Stomach smooth muscle (tissue), 2 donors: ENCODE results near the gene ROBO1.

Experiments used
- H3K27ac ChIP-seq: one replicate; pipeline ENCODE4 v1.7.0; 2013; ENCODE audit warnings: mild to moderate bottlenecking, low read length, inconsistent platforms
- H3K27me3 ChIP-seq, 2 donors: one replicate each; pipeline ENCODE4 v1.7.0; 2013; ENCODE audit warnings: low read length in 2 of 2; ENCODE audit not compliant: insufficient read depth in 2 of 2, control insufficient read depth in 1 of 2
- H3K36me3 ChIP-seq, 2 donors: one replicate each; pipeline ENCODE4 v1.7.0; 2013; ENCODE audit warnings: low read length in 2 of 2; ENCODE audit not compliant: control insufficient read depth in 2 of 2, insufficient read depth in 2 of 2
- H3K4me1 ChIP-seq: one replicate; pipeline ENCODE4 v1.7.0; 2013; ENCODE audit warnings: low read length; ENCODE audit not compliant: control insufficient read depth, insufficient read depth
- H3K4me3 ChIP-seq, 2 donors: one replicate each; pipeline ENCODE4 v1.7.0; 2013; ENCODE audit warnings: low read length in 2 of 2
- H3K9ac ChIP-seq, 2 donors: one replicate each; pipeline ENCODE4 v1.7.0; 2013; ENCODE audit warnings: low read length in 2 of 2, mild to moderate bottlenecking in 1 of 2
- H3K9me3 ChIP-seq, 2 donors: one replicate each; pipeline ENCODE4 v1.7.0; 2013; ENCODE audit warnings: low read length in 2 of 2; ENCODE audit not compliant: control insufficient read depth in 2 of 2
- donor health status: healthy.
- donor health status: Pancreatic carcinoma.

ROBO1 gene

DNA sequence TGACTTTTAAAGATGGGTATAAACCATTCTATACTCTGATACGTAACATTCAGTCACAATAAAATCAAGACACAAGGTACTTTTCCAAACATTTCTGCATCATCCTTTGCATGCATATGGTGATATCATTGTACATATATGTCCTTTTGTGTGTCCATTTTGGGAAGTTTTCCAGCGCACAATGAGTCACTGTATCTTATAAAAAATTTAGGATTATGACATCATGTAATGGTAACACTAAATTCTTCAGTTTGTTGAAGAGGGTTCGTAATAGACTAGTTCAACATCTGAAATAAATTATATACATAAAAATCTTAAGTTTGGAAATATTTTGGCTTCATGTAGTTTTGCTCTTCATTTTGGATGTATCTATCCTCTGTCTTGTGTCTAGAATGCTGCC lies 480.9 kb downstream of the ROBO1 start:
- Histone ChIP-seq H3K27me3 (no peaks in the 10 kb centered on the region), H3K4me3 (no peak overlapping the region), H3K4me1 (no peaks in the 10 kb centered on the region), H3K9me3 (no peaks in the 10 kb centered on the region), H3K36me3 (no peaks in the 10 kb centered on the region), H3K27ac (no peak overlapping the region), H3K9ac (no peak overlapping the region)

DNA sequence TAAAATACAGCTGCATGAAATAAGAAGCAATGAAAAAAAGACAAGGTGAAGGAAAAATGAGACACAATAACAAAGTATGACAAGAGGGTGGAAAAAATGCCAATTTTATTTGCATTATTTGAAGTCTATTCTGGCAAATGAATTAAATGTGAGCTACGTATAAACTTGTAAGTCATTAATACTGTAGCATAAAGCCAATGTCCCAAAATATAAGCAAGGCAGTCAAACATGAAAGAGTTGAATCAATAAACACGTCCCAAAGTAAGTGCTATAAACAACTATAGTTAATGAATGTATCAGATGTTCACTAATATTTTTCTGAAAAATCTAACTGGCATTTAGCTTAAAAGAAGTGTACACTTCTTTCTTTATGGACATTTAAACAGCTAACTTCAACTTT lies 481.9 kb downstream of the ROBO1 start:
- no peak overlapping the region for H3K9ac ChIP-seq
- no peak overlapping the region for H3K4me3 ChIP-seq
- no peaks in the 10 kb centered on the region for H3K9me3 ChIP-seq
- no peaks in the 10 kb centered on the region for H3K36me3 ChIP-seq
- H3K4me1 ChIP-seq: no peaks in the 10 kb centered on the region
- no peaks in the 10 kb centered on the region for H3K27me3 ChIP-seq
- no peak overlapping the region for H3K27ac ChIP-seq

- no peaks in the 10 kb centered on the region for H3K4me1 ChIP-seq
- no peaks in the 10 kb centered on the region for H3K9me3 ChIP-seq
- H3K4me3 ChIP-seq: no peak overlapping the region
- no peaks in the 10 kb centered on the region for H3K36me3 ChIP-seq
- H3K27me3 ChIP-seq: no peaks in the 10 kb centered on the region
- no peak overlapping the region for H3K9ac ChIP-seq
- no peak overlapping the region for H3K27ac ChIP-seq
Observed at GRCh38 chr3:79285380-79285779, 482.4 kb downstream of the ROBO1 start.

- no peak overlapping the region for H3K4me3 ChIP-seq
- H3K27me3 ChIP-seq: no peaks in the 10 kb centered on the region
- no peak overlapping the region for H3K9ac ChIP-seq
- no peaks in the 10 kb centered on the region for H3K4me1 ChIP-seq
- H3K9me3 ChIP-seq: no peaks in the 10 kb centered on the region
- no peak overlapping the region for H3K27ac ChIP-seq
- H3K36me3 ChIP-seq: no peaks in the 10 kb centered on the region
Observed at GRCh38 chr3:79284781-79285180, 483.0 kb downstream of the ROBO1 start.

- no peaks in the 10 kb centered on the region for H3K27me3 ChIP-seq
- H3K9me3 ChIP-seq: no peaks in the 10 kb centered on the region
- H3K4me1 ChIP-seq: no peaks in the 10 kb centered on the region
- H3K4me3 ChIP-seq: no peak overlapping the region
- no peak overlapping the region for H3K9ac ChIP-seq
- no peaks in the 10 kb centered on the region for H3K36me3 ChIP-seq
- no peak overlapping the region for H3K27ac ChIP-seq
Observed at GRCh38 chr3:79278681-79279080, 489.1 kb downstream of the ROBO1 start.

DNA sequence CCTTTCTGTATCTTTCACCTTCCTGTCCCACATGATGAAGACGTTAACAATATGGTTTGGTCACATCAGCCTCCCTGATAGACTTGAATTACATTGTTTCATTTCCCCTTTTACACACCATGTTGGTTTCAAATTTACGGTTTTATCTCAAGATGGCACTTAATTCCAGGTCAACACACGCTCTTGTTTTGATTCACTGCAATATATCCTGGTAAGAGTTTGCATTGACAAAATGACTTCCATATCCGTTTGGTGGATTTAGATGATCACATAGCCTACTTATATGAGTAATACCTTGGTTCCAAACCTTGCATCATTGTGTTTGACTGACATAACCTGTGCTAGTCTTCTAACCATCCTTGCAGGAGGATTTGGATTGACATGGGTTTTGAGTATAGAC lies 499.4 kb downstream of the ROBO1 start:
- no peaks in the 10 kb centered on the region for H3K4me1 ChIP-seq
- no peak overlapping the region for H3K27ac ChIP-seq
- no peak overlapping the region for H3K9ac ChIP-seq
- H3K27me3 ChIP-seq: no peaks in the 10 kb centered on the region
- no peak overlapping the region for H3K4me3 ChIP-seq
- H3K9me3 ChIP-seq: no peaks in the 10 kb centered on the region
- no peaks in the 10 kb centered on the region for H3K36me3 ChIP-seq

DNA sequence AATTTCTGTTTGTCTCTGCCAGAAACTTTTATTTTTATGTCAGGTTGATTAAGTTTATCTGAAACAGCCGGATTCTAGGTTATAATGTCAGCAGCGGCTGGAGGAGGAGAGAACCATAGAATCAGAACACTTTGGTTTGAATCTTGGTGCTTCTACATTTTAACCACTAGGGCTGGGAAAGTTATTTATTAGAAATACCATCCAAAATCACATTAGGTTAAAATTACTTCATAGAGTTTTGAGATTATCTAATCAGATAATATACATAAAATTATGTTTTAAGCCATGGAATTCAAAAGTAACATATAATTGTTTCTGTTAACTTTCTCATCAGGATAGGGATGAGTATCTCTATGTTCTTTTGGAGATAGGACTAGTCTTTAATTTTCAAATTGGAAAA lies 502.9 kb downstream of the ROBO1 start:
- H3K4me1 ChIP-seq: no peaks in the 10 kb centered on the region
- H3K9me3 ChIP-seq: no peaks in the 10 kb centered on the region
- no peak overlapping the region for H3K27ac ChIP-seq
- H3K27me3 ChIP-seq: no peaks in the 10 kb centered on the region
- H3K9ac ChIP-seq: no peak overlapping the region
- H3K4me3 ChIP-seq: no peak overlapping the region
- H3K36me3 ChIP-seq: no peaks in the 10 kb centered on the region

DNA sequence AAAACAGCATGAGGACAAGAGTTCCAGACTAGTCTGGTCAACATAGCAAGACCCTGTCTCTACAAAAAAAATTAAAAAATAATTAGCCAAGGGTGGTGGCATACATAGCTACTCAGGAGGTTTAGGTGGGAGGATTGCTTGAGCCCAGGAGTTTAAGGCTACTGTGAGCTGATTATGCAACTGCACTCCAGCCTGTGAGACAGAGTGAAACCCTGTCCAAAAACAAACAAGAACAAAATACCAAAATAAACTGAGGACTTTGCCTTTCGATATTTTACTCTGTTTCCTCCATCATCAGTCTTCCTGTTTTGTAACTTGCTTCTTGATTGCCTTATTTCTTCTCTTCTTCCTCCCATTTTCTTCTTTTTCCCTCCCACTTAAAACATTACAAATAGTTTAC lies 504.4 kb downstream of the ROBO1 start:
- Histone ChIP-seq H3K27ac (no peak overlapping the region), H3K9me3 (no peaks in the 10 kb centered on the region), H3K27me3 (no peaks in the 10 kb centered on the region), H3K9ac (no peak overlapping the region), H3K4me1 (no peaks in the 10 kb centered on the region), H3K4me3 (no peak overlapping the region), H3K36me3 (no peaks in the 10 kb centered on the region)

GRCh38 chr3:79258479-79258878 lies 509.3 kb downstream of the ROBO1 start:
- Histone ChIP-seq H3K36me3 (no peaks in the 10 kb centered on the region), H3K27me3 (no peaks in the 10 kb centered on the region), H3K9me3 (no peaks in the 10 kb centered on the region), H3K4me3 (no peak overlapping the region), H3K9ac (no peak overlapping the region), H3K4me1 (no peaks in the 10 kb centered on the region), H3K27ac (no peak overlapping the region)

GRCh38 chr3:79257791-79258190 lies 510.0 kb downstream of the ROBO1 start:
- H3K27me3 ChIP-seq: no peaks in the 10 kb centered on the region
- no peak overlapping the region for H3K27ac ChIP-seq
- H3K9me3 ChIP-seq: no peaks in the 10 kb centered on the region
- no peak overlapping the region for H3K4me3 ChIP-seq
- no peak overlapping the region for H3K9ac ChIP-seq
- no peaks in the 10 kb centered on the region for H3K4me1 ChIP-seq
- H3K36me3 ChIP-seq: no peaks in the 10 kb centered on the region

DNA sequence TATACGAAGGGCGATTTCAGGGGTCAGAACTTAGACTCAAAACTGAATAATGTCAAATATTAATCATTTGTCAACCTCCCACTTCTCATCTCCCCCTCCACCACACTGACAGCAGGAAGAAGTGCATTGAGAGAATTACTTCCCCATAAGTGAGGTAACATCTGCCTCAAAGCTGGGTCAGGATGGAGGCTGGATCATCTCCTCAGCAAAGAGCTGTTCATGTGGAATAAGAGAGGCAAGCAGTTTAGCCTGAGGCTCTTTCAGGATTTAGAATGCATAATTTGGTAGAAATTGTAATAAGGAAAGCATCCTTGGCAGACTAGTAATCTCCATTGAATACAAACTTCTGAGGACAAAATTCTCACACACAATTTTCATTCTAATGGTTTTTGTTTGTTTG lies 512.1 kb downstream of the ROBO1 start:
- no peaks in the 10 kb centered on the region for H3K4me1 ChIP-seq
- H3K36me3 ChIP-seq: no peaks in the 10 kb centered on the region
- no peak overlapping the region for H3K9ac ChIP-seq
- no peak overlapping the region for H3K27ac ChIP-seq
- H3K27me3 ChIP-seq: no peaks in the 10 kb centered on the region
- no peak overlapping the region for H3K4me3 ChIP-seq
- H3K9me3 ChIP-seq: no peaks in the 10 kb centered on the region

DNA sequence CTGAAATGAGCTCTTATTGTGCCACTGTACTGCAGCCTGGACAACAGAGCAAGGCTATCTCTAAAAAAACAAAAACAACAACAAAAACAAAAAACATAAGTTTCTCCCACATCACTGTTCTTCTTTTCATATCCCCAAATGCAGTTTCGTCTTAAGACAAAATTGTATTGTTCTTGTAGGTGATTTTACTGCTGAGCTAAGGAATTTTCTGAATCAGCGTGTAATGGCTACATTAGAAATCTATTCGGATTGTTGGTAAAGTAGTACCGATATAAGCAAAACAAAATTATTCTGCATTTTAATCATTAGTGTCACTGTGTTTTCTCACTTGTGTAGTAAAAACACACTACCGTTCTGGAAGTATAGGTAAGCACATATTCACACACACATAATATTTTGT lies 512.5 kb downstream of the ROBO1 start:
- no peaks in the 10 kb centered on the region for H3K4me1 ChIP-seq
- no peaks in the 10 kb centered on the region for H3K27me3 ChIP-seq
- H3K4me3 ChIP-seq: no peak overlapping the region
- no peaks in the 10 kb centered on the region for H3K9me3 ChIP-seq
- no peak overlapping the region for H3K9ac ChIP-seq
- no peaks in the 10 kb centered on the region for H3K36me3 ChIP-seq
- no peak overlapping the region for H3K27ac ChIP-seq
